NOMO-1 treated with DMSO at 0.1 percent for 48 hours (cell line): ENCODE results near the gene KAT2A.

Experiments used
- DNase-seq: peaks from one replicate; lab custom pipeline; 2025; ENCODE audit not compliant: unreplicated experiment; lab: John Stamatoyannopoulos, UW

Gene KAT2A

GRCh38 chr17:42096360-42097111, 24.6 kb downstream of the KAT2A start:
- DNase-seq, result no peak

- no peak for DNase-seq
Observed at GRCh38 chr17:42094375-42095069, 26.6 kb downstream of the KAT2A start.

GRCh38 chr17:42092939-42093338, 28.2 kb downstream of the KAT2A start:
- DNase-seq, result no peak

- DNase-seq, result no peak
Observed at GRCh38 chr17:42090964-42091790, 30.0 kb downstream of the KAT2A start.

GRCh38 chr17:42088736-42089135, 32.4 kb downstream of the KAT2A start:
- no peak for DNase-seq

- DNase-seq, result no peak
Observed at GRCh38 chr17:42087736-42088705, 33.1 kb downstream of the KAT2A start.

GRCh38 chr17:42087042-42087701, 34.0 kb downstream of the KAT2A start:
- no peak for DNase-seq

- no peak for DNase-seq
Observed at GRCh38 chr17:42081516-42082129, 39.5 kb downstream of the KAT2A start.

GRCh38 chr17:42079541-42079940, 41.6 kb downstream of the KAT2A start:
- DNase-seq, result no peak

- no peak for DNase-seq
Observed at GRCh38 chr17:42078396-42079043, 42.6 kb downstream of the KAT2A start.

- DNase-seq, result no peak
Observed at GRCh38 chr17:42077755-42078154, 43.4 kb downstream of the KAT2A start.

GRCh38 chr17:42076797-42077559, 44.2 kb downstream of the KAT2A start:
- no peak for DNase-seq

GRCh38 chr17:42075789-42076188, 45.4 kb downstream of the KAT2A start:
- DNase-seq, result no peak

GRCh38 chr17:42072323-42073187, 48.6 kb downstream of the KAT2A start:
- DNase-seq, result no peak

- DNase-seq, result no peak
Observed at GRCh38 chr17:42071810-42072209, 49.4 kb downstream of the KAT2A start.

- DNase-seq, result no peak
Observed at GRCh38 chr17:42068979-42069378, 52.2 kb downstream of the KAT2A start.

- peak; percentile 34 for DNase-seq
Observed at GRCh38 chr17:42067371-42068091, 53.6 kb downstream of the KAT2A start.
